Measurements from ENCODE around the gene MLANA.

MLANA gene, protein sequence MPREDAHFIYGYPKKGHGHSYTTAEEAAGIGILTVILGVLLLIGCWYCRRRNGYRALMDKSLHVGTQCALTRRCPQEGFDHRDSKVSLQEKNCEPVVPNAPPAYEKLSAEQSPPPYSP

DNA sequence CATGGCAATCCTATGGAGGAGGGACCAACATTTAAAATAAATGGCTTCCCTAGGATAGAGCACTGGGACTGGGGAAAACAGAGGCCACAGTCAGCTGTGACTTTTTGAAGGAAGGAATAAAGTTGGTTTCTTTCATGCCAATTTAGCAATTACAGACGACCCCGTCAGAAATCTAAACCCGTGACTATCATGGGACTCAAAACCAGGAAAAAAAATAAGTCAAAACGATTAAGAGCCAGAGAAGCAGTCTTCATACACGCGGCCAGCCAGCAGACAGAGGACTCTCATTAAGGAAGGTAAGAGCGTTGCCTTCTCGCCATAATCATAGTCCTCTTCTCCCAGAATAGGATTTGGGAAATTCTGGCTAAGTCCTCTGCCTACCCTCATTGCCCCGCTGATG is at the start of gene MLANA:
Gene MLANA (plus strand): TSS at position 249 of the 400 bp plus-strand sequence. CDS start 1,586 bp downstream, outside the sequence.
- DNase-seq (ENCODE audit: low spot score), result no peak

DNA sequence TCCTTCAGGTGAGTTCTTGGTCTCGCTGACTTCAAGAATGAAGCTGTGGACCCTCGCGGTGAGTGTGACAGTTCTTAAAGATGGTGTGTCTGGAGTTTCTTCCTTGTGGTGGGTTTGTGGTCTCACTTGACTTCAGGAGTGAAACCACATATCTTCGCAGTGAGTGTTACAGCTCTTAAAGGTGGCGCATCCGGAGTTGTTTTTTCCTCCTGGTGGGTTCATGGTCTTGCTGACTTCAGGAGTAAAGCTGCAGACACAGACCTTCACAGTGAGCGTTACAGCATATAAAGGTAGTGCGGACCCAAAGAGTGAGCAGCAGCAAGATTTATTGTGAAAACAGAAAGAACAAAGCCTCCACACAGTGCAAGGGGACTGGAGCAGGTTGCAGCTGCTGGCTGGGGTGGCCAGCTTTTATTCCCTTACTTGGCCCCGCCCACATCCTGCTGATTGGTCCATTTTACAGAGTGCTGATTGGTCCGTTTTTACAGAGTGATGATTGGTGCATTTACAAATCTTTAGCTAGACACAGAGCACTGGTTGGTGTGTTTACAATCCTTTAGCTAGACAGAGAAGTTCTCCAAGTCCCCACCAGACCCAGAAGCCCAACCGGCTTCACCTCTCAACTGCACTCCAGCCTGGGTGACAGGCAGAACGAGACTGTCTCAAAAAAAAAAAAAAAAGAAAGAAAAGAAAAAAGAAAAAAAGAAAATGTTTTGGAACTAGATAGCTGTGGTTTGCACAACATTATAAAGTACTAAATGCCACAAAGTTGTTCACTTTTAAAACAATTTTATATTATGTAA is 48.7 kb upstream of the MLANA start:
- no peak for DNase-seq (ENCODE audit: low spot score)

DNA sequence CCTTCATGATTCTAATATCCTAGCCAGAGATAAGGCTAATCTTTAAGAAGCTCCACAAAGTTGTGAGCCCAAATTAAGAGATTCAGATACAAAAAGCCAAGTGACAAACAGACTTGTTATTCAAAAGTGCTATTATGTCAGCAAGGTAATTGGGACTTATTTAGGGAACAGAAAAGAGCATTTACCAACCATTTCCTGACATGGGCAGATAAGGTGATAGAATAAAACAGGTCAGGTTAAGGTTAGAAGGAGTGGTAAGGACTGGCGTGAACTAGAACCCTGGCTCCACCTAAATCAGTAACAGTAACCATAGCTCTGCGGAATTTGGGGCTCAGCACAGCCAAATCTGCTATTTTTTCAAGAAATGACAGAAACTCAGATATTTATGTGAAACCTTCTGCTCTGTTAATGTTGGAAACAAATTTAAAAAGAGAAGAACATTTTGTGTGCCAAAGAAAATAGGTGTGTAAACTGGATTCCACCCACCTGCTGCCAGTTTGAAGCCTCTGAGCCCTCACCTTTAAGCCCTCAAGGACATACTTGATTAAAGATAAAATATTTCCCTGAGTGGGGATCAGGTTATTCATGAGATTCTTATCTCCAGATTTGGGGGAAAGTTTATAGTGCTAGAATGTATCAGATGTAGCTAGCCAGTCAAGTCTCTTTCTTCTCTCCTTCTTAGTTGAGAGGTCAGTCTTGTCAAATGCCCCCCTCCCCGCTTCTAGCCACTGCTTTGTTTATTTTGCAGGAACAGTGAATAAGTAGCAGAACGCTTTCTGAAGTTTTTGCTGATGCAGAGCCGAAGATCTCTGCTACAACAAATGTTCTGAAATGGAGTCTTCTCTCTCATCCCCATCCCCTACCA is 47.5 kb upstream of the MLANA start:
- no peak for DNase-seq (ENCODE audit: low spot score)

DNA sequence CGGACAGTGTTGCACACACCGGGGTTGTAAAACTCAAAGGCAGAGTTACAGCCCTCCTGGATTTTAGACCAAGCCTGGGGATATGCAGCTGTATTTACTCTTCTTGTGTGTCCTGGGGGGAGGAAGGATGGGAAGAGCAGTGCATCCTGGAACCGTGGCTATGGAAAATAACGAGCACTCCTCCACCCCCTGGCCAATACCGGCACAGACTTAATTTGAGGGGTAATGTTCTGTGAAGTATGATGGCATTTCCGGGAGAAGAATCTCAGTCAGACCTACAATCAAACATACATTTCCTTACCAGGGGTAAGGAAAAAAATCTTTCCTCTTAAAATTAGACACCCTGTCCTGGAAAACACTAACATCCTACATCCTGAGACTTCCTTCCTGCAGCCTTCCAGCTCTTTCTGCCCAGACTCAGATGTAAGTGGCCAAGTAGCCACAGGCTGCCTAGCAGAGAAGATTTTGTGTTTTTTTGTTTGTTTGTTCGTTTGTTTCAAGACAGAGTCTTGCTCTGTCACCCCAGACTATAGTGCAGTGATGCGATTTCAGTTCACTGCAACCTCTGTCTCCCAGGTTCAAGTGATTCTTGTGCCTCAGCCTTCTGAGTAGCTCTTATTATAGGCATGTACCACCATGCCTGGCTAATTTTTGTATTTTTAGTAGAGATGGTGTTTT is 46.8 kb upstream of the MLANA start:
- no peak for DNase-seq (ENCODE audit: low spot score)

DNA sequence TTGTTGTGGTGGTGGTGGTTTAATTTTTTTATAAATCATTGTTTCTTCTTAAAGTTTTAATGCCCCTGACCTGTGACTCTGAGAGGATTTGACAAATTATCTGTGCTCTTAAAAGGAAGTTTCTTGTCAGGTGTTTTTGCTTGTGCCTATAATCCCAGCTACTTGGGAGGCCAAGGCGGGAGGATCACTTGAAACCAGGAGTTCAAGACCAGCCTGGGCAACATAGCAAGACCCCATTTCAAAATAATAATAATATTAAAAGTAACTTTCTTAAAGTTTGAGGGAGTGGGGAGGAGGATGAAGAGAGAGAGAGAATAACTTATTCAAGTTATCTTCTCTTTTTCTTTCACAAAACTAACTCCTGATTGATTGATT is 45.5 kb upstream of the MLANA start:
- DNase-seq (ENCODE audit: low spot score), result no peak

DNA sequence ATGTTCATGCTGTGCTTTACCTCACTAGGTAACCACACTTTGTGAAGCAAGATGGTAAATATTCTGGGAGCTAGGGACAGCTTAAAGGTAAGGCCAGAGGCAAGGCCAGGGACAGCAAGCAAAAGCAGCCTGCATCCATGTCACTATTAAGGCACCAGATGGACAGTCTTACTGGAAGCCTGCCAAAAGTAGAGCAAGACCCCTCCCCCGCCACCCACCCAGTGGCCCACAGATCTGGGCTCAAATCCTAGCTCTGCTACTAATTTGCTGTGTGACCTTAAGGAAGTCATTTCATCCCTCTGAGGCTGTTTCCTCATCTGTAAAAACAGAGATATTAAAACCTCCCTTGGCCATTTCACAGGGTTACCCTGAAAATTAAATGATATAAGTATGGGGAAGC is 44.6 kb upstream of the MLANA start:
- no peak for DNase-seq (ENCODE audit: low spot score)

DNA sequence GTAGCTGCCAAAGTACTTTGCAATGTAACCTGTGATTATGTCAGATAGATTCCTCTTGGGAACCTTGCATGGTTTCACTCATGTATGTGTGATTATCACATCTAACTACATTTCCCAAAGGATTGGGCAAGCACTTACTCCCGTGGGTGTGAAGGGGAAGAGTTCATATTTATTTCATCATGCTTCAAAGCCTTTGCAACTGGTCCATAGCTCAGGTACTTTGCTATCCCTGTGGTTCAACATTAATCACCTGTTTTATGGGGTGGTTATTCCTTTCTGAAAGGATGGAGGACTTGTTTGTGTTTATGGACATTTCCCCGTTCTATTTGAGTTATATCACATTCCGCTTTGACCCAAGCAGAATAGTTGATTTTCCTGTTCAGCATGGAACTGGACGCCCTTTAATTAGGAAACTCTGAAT is 44.2 kb upstream of the MLANA start:
- no peak for DNase-seq (ENCODE audit: low spot score)

DNA sequence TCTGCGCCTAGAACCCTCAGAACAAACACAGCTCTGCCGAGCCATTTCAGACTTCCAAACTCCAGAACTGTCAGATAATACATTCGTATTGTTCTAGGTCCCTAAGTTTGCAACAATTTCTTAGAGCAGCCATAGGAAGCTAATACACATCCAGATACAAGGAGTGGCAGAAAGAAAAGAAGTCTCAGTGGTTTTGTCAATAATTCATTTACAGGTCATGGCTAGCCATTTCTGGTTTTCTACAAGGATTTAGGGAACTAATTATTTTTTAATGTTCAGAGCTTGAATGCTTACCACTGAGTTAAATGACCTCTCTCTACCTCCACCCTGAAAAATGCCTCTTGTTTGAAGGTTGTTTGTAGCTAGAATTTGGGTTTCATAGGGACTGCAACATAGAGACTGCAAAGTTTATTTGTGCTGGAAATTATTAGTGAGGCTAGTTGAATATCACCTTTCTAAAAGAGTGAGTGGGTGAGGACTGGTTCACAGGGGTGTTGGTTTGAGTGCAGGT is 42.3 kb upstream of the MLANA start:
- DNase-seq (ENCODE audit: low spot score), result no peak

DNA sequence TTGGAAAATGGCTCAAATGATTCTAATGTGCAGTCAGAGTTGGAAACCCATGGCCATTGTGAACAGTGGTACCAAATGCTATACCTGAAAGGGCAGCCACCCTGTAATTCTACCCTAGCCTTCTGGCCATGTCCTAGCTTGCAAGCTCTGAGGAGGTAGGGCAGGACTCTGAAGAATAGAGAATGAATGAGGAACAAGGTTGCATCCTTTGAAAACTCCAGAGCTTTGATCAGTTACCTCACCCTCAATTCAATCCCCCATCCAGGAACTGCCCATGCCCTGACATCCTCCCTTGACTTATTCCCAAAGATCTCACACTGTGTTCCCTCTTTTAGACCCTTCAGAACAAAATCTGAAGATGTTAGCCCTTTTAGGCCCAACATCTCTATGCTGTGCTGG is 40.0 kb upstream of the MLANA start:
- DNase-seq (ENCODE audit: low spot score), result no peak

DNA sequence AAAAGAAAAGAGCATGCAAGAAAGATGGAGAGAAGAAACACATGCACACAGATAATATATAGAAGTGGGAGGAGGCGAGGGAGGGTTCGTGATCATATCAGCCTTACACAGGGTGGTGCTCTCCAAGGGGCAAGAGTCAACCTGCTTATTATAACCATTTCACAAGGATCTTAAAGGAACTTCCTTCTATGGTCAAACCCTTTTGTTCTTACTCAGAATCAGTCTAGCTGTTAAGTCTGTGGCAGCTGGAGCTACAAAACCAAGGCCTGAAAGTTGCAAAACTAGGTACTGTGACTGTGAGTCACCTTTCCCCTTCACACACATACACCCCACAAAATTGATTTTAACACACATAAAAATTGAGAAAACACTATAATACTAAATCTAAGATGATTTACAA is 39.2 kb upstream of the MLANA start:
- DNase-seq (ENCODE audit: low spot score), result no peak

DNA sequence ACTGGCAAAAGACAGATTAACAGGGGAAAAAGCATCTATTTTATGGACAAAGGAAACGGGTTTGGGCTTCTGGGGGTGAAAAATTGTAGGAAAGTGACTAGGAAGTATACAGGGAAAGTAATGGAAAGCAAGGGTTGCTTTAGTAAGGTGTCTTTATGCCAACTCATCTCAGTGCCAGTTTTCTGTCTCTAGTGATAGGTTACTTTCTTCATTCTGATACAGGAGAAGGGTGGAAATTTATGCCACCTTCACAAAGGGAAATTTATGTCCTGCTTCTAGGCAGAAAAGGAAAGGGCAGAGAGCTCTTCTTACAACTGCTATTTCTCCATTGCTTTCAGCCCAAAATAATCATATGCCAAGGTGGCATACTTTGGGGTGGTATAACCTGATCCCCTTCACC is 37.7 kb upstream of the MLANA start:
- DNase-seq (ENCODE audit: low spot score), result no peak

DNA sequence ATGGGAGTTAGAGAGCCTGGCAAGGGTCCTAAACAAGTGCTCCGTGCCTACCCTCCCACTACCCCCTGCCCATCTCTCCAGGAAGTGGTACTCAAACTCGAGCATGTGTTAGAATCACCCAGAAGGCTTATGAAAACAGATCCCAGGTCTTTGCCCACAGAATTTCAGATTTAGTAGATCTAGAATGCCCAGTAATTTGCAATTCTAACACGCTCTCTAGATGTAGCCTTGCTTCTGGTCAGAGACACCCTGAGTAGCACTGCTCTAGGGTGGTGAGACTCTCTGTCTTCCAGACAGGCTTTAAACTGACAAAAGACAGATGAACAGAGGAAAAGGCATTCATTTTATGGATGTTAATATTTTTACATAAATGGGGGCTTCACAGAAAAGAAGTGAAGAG is 37.1 kb upstream of the MLANA start:
- no peak for DNase-seq (ENCODE audit: low spot score)

DNA sequence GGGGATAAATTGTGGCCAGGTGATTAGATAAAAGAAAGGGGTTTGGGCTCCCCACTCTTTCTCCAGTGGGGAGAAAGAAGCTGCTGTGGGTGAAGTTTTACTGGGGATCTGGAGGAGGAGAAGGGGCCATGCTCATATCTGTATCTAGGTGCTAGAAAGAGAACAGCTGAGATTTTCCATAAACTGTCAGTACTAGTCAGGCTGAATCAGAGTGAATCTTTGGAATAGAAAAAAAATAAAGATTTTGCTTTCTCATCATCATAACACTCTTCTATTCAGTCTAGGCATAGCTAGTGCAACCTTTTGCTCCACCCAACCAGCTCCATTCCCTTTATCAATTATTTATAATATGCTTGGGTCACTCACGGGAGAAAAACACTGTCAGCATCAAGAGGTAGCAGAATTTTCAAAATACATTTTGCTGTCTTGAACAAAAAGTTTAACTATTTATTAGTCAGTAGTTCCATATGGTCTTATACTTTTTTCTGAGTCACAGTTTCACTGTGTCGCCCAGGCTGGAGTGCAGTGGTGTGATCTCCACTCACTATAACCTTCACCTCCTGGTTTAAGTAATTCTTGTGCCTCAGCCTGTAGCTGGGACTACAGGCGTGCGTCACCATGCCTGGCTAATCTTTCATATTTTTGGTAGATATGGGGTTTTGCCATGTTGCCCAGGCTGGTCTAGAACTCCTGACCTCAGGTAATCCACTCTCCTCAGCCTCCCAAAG is 36.5 kb upstream of the MLANA start:
- DNase-seq (ENCODE audit: low spot score), result no peak

DNA sequence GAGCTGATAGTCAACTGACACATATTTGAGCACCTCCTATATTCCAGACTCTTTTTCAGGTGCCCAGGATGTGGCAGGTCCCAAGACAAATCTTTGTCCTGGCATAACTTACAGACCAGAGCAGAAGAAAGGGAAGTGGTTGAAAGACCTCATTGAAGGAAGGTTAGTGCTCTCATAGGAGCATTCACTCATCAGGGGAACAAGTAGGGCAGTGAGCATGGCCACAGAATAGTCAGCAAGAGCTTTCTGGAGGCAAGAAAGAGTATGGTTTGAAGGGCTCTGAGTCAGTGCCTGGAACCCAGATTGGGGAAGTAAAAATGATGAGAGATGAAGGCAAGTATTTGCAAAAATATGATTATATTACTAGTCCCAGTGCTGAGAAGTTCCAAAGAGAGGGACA is 32.8 kb upstream of the MLANA start:
- no peak for DNase-seq (ENCODE audit: low spot score)

DNA sequence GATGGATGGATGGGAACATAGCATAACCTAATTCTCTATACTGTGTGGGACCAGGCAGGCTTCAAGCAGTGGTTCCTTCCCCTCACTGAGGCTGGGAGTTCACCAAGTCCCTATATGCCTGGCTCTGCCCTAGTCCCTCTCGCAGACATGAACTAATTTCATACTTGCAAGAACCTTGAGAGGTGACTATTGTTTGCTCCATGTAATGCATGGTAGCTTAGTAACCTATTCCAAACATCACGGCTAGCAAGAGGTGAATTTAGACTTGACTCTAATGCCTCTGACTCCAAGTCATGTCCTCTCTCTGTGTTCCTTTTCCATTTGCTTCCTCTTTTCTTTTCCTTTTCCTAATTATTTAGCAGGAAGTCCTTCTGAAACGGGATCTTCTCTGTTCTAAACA is 31.9 kb upstream of the MLANA start:
- no peak for DNase-seq (ENCODE audit: low spot score)

DNA sequence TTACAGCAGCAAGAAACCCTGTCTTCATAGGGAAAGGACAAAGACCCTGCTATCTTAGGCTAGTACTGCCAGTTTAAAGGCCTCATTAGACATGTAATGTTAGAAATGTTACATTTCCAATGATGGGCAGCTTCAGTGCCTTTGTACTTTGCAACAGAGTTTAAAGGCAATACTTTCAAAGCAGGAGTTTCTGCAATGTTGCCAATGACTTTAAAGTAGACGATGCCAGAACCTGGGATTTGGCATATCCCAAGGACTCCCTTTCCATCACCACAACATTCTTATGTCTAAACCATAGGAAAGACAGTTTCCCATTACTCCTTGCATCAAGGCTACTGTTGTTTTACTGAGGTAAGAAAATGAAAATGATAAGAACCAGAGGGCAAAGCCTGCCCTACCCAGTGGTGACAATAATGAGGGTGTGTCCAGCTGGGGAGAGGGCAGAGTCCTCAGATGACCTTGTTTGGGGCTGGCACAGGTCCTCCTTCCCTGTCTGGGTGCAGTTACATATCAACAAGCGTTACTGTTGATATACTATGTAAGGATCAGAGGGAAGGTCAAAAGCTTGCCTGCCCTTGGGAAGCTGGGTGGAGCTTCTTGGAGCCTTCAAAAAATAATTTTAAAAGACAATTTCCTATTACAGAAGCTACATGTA is 27.5 kb upstream of the MLANA start:
- no peak for DNase-seq (ENCODE audit: low spot score)

DNA sequence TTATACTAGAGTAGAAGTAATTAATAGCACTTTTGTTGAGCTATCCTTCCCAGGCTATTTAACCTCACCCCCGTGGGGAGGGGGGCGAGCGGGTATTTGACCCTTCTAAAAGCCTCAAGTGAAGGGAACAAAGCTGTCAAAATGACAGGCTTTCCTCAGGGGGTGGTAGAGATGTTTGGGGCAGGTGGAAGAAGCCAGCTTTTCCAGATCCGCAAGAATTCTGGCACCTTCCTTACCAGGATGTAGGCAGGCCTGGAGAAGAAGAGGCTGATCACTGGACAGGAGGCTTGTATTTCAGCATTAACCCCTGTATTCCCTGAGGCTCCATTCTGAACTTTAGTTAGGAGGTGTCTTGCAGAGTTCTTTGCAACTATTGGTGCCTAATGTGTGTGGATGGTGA is 26.2 kb upstream of the MLANA start:
- DNase-seq (ENCODE audit: low spot score), result no peak

DNA sequence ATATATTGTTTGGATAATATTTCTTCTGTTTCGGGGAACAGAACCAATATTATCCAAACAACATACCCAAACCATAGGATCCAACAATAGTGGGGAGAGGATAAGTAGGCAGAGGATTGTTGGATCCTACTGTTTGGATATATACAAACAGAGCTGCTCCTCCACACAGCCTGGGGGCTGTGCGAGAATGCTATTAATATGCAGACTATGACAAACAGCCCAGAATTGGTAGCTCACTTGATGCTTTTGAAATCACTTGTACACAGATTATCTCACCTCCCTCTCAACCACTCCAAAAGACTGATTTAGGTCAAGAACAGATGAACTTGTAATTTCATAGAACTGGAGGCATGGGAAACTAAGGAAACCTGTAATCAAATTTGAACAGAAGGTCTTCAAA is 24.4 kb upstream of the MLANA start:
- no peak for DNase-seq (ENCODE audit: low spot score)

DNA sequence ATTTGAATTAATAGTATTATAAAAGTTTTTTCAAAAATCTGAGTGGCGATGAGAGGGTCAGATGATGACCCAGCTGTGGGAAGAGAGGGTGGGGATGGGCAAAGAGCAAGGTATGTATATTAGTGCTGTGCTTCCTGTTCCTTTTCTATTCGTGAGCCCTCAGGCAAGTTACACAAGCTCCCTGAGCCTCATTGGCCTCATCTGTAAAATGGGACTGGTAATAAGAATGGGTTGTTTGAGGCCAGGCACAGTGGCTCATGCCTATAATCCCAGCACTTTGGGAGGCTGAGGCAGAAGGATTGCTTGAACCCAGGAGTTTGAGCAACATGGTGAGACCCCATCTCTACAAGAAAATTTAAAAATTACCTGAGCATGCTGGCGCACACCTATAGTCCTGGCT is 24.0 kb upstream of the MLANA start:
- no peak for DNase-seq (ENCODE audit: low spot score)

DNA sequence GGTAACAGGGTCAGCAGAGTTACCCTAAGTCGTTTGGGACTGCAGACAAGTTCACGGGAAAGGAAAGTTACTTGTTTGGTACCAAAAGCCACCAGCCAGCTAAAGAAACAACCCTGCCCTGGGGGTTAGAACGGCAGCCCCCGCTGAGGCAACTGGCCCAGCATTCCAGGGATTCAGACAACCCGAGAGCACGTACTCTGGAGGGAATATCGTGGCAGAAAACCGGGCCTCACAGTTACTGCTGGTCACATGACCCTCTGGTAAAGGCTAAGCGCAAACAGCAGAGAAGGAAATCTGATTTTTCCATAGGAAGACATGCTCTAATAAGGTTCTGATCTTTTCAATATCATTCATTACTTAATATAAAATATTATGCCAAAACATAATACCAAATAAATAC is 22.5 kb upstream of the MLANA start:
- DNase-seq (ENCODE audit: low spot score), result no peak

Measured in hematopoietic multipotent progenitor cell treated with erythropoietin and hydrocortisone succinate and interleukin-3 and kit ligand, for 17 days (in vitro differentiated cells).